Bronchial epithelial cell (primary cell): ENCODE data around the gene MCM8. TPM values are rescaled to one million over a fixed set of nuclear protein-coding genes. Genes with fewer than 3 reads are reported as not detected.

Experiments
- DNase-seq: peaks from one replicate; pipeline ENCODE4 v3.0.0-alpha.2; 2010; ENCODE audit warnings: low read depth
- FAIRE-seq: peaks from 2 replicates; lab custom pipeline; 2011; peaks lifted over from hg19 to GRCh38; lab: Jason Lieb, UNC
- H3K27me3 ChIP-seq: 2 replicates; pipeline ENCODE4 v1.5.1; 2011; ENCODE audit warnings: low read length; ENCODE audit not compliant: control insufficient read depth, insufficient read depth
- H3K36me3 ChIP-seq: 2 replicates; pipeline ENCODE4 v1.5.1; 2011; ENCODE audit warnings: low read length; ENCODE audit not compliant: control insufficient read depth, insufficient read depth
- H3K4me3 ChIP-seq: 2 replicates; pipeline ENCODE4 v1.5.1; 2011; ENCODE audit warnings: mild to moderate bottlenecking, low read depth, low read length, control low read depth
- total RNA-seq: library from RNA; depleted of rRNA; stranded (reverse); fragments of >200 nt; gene quantifications from 2 replicates; pipeline ENCODE4 v1.2.1, GENCODE V29; 2014
- TF ChIP-seq, protein P1 (sequence below): IDR thresholded peaks from 2 replicates; pipeline ENCODE4 v1.5.1; 2011; ENCODE audit warnings: mild to moderate bottlenecking, moderate library complexity, low read length, control low read depth, inconsistent platforms; ENCODE audit not compliant: insufficient read depth, severe bottlenecking

The MCM8 gene
- total RNA-seq, 1 donor from 2014 or later: 2.1 TPM

DNA sequence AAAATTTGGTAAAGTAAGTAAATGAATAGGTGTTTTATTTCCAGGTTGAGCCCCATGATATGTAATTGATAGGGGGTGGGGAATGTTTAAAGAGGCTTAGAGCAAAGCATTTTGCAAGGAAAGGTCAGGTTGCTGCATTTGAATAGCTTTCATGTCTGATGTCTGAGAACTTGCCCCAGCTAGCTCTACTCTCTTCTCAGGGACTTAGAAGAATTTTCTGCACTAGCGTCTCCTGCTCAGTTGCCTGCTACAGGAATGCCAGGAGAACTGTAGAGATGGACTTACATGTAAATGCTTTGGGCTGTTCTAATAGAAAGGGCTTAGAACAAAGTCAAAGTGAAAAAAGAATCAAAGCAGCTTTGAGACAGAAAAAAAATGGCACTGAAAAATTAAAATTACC is 35.6 kb upstream of the MCM8 start:
- FAIRE-seq (no peak), DNase-seq (no peak)
- Histone ChIP-seq H3K27me3 (peaks cover 4% of the 10 kb centered on the region), H3K4me3 (no peak overlapping the region), H3K36me3 (no peaks in the 10 kb centered on the region)
- TF ChIP-seq, protein P1, sequence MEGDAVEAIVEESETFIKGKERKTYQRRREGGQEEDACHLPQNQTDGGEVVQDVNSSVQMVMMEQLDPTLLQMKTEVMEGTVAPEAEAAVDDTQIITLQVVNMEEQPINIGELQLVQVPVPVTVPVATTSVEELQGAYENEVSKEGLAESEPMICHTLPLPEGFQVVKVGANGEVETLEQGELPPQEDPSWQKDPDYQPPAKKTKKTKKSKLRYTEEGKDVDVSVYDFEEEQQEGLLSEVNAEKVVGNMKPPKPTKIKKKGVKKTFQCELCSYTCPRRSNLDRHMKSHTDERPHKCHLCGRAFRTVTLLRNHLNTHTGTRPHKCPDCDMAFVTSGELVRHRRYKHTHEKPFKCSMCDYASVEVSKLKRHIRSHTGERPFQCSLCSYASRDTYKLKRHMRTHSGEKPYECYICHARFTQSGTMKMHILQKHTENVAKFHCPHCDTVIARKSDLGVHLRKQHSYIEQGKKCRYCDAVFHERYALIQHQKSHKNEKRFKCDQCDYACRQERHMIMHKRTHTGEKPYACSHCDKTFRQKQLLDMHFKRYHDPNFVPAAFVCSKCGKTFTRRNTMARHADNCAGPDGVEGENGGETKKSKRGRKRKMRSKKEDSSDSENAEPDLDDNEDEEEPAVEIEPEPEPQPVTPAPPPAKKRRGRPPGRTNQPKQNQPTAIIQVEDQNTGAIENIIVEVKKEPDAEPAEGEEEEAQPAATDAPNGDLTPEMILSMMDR: no peak

DNA sequence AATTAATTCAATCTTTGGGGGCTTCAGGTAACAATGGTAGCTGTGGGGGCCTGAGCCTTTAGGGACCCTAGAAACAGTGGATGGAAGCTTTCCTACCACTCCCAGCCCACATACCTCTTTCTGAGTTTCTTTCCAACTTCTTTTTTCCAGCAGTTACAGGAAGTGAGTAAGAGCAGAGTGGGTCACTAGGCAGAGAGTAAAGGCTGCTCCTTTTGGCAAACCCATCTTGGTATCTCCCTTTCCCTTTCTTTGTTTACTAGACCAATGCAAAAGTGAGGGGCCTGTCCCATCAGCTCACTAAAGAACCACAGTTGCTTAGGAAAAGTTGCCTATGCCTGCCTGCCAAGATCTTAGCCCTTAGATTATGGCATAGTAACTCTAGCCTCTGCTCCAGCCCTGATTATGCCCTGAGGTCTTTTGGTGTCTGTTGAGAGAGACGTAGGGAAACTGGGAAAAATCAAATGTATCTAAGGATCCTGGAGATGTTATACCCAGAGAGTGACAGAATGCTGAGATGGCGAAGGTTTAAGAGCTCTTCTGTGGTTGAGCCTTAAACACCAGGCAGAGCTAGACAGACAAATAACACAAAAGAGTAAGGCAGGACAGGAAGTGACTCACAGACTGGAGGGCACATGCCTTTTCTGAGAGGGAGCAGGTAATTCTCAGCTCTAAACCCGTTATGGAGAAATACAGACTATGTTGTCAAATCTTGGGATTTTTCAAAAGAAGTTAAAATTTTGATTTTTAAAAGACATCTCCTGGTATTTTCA is 31.4 kb upstream of the MCM8 start:
- H3K27me3 ChIP-seq: no peaks in the 10 kb centered on the region
- H3K36me3 ChIP-seq: no peaks in the 10 kb centered on the region
- DNase-seq (peak; percentile 88), FAIRE-seq (peak; percentile 96)
- TF ChIP-seq, protein P1: no peak
- H3K4me3 ChIP-seq: no peak overlapping the region

DNA sequence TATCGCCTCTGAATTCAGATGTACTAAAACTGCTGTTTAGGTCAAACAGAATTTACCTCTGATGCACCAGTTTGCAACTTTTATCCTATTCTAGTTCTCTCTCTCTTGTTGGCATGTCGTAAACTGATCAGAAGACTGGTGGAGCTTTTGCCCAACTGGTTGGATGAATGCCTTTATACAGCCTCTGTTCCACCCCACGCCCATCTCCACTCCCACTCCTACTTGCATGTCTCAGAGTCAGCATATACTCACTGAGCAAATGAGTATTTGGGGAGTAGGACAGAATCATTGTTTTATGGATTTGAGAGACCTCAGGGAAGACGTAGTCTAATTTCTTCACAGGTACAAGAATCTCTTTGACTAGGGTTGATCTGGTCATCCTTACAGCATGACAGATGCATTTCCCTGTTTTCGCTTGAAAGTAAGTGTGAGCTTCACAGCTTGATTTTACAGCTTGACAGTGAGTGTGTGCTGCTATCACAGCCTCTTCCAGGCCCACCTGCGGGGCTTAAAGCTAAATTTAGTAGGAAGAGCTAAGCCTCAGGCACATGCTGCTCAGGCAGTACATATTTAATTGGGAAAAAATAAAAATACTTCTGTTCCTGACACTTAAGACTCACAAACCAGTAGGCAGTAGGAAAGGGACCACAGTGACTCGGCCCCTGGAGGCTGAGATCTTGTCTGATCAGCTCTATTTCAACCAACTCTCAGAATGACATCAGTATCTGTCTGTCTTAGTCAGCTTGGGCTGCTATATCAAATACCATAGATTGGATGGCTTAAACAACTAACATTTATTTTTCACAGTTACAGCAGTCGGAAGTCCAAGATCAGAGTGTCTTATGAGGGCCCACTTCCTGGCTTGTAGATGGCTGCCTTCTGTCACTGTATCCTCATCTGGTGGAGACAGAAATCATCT is 30.6 kb upstream of the MCM8 start:
- H3K4me3 ChIP-seq: no peak overlapping the region
- TF ChIP-seq, protein P1: no peak
- peak; percentile 83 for FAIRE-seq
- DNase-seq: peak; percentile 77
- H3K27me3 ChIP-seq: no peaks in the 10 kb centered on the region
- H3K36me3 ChIP-seq: no peaks in the 10 kb centered on the region

DNA sequence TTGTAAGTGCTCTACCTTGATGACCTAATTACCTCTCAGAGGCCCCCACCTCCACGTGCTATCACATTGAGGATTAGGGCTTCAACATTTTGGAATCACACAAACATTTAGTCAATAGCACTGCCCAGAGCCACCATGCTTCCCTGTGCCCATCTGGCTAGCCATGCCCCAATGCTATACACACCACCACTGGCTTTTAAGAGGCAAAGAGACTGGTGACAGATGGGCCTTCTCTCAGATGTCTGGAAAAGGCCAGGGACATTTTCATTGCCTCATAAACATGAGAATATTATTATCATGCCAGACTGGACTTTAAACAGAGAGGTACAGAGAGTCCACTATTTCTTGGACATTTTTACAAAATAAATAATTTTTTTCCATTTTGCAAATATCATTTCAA is 29.9 kb upstream of the MCM8 start:
- no peaks in the 10 kb centered on the region for H3K36me3 ChIP-seq
- FAIRE-seq (no peak), DNase-seq (no peak)
- H3K27me3 ChIP-seq: no peaks in the 10 kb centered on the region
- TF ChIP-seq, protein P1: no peak
- H3K4me3 ChIP-seq: no peak overlapping the region

DNA sequence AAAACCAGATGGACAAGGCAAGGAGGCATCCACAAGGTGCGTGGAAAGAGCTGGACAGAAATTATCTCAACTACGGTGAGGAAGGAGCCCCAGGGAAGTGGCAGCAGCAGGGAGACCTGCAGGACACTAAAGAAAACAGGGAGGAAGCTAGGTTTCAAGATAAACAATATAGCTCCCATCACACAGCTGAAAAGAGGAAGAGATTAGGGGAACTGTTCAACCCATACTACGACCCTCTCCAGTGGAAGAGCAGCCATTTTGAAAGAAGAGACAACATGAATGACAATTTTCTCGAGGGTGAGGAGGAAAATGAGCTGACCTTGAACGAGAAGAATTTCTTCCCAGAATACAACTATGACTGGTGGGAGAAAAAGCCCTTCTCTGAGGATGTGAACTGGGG is 27.0 kb upstream of the MCM8 start:
- Histone ChIP-seq H3K36me3 (no peaks in the 10 kb centered on the region), H3K4me3 (no peak overlapping the region), H3K27me3 (no peaks in the 10 kb centered on the region)
- no peak for FAIRE-seq
- TF ChIP-seq, protein P1: no peak
- DNase-seq: no peak
